GM13977 (cell line): ENCODE measurements around the gene TAB3.

Experiments used
- DNase-seq: peaks from one replicate; pipeline ENCODE4 v3.0.0; 2012; ENCODE audit warnings: low spot score
- in situ Hi-C: fragments of 300-500 bp; cut with MboI; formaldehyde crosslinking; loops from one replicate; pipeline ENCODE4 v1.12.0; 2022; ENCODE audit warnings: low sequenced_read_pairs, low pct_unique_long_range_greater_than_20kb, mixed read lengths, inconsistent platforms; ENCODE audit not compliant: unreplicated experiment
- TF ChIP-seq, protein P1 (sequence below): IDR thresholded peaks from 2 replicates; pipeline ENCODE4 v1.5.1; 2012; ENCODE audit warnings: mild to moderate bottlenecking, control low read depth; ENCODE audit not compliant: insufficient read depth; ENCODE audit errors: extremely low read depth, missing control alignments

TAB3 gene

DNA sequence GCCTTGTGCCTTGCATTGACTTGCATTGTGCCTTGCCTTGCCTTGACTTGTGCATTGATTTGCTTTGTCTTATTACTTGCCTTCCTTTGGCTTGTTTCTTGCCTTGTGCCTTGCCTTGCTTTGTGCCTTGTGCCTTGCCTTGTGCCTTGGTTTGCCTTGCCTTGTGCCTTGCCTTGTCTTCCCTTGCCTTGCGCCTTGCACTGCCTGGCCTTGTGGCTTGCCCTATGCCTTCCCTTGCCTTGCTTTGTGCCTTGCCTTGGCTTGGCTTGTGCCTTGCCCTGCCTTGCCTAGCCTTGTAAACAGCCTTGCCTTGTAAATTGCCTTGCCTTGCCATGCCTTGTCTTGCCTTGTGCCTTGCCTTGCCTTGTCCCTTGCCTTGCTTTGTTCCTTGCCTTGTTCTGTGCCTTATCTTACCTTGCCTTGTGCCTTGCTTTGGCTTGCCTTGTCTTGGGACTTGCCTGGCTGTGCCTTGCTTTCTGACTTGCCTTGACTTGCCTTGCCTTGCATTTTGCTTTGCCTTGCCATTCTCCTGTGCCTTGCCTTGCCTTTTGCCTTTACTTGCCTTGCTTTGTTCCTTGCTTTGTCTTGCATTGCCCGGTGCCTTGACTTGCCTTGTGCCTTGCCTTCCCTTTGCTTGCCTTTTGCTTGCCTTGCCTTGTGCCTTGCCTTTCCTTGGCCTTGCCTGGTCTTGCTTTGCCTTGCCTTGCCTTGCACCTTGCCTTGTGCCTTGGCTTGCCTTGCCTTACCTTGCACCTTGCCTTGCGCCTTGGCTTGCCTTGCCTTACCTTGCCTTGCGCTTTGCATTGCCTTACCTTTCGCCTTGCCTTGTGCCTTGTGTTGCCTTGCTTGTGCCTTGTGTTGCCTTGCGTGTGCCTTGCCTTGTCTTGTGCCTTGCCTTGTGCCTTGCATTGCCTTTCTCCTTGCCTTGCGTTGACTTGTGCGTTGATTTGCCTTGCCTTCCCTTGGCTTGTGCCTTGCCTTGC is 97.5 kb downstream of the TAB3 start:
- in situ Hi-C loops, result no loop called here
- TF ChIP-seq, protein P1, sequence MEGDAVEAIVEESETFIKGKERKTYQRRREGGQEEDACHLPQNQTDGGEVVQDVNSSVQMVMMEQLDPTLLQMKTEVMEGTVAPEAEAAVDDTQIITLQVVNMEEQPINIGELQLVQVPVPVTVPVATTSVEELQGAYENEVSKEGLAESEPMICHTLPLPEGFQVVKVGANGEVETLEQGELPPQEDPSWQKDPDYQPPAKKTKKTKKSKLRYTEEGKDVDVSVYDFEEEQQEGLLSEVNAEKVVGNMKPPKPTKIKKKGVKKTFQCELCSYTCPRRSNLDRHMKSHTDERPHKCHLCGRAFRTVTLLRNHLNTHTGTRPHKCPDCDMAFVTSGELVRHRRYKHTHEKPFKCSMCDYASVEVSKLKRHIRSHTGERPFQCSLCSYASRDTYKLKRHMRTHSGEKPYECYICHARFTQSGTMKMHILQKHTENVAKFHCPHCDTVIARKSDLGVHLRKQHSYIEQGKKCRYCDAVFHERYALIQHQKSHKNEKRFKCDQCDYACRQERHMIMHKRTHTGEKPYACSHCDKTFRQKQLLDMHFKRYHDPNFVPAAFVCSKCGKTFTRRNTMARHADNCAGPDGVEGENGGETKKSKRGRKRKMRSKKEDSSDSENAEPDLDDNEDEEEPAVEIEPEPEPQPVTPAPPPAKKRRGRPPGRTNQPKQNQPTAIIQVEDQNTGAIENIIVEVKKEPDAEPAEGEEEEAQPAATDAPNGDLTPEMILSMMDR, result no peak
- DNase-seq, result no peak

DNA sequence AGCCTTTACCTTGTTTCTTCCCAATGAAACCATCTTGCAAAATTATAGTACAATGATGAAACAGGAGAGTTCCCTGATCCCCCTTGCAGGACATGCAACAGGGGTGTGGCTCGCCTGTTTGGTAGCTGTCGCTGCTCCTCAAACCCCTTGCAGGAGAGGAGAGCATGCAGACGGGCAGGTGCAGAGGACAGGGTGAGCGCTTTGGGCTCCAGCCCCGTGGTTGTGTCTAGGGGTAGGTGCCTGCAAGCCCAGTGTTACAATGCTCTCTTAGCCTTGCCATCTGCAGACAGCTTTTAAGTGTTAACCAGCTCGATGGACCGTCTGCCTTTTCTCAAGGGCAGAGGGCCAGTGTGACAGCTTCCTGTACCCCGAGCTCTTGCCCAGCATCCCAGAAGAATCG is 102.0 kb downstream of the TAB3 start:
- TF ChIP-seq, protein P1, result no peak
- DNase-seq, result no peak
- in situ Hi-C loops, result no loop called here

DNA sequence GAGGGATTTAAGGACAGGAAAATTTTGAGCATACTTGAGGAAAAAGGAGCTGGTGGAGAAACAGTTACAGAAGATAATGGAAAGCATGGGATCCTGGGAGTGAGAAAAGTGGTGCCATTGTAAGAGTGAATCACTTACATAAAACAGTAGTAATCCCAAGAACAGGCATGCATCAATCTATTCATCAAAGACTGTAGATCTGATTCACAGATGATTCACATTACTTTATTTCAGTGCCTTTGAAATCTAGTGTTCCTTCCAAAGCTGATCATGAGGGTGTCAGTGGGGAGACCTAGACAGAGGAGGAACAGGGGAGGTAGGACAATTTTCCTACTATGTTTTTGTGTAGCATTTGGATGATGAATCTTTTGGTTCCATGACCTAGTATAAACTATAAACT is 102.7 kb downstream of the TAB3 start:
- TF ChIP-seq, protein P1, result no peak
- in situ Hi-C loops, result no loop called here
- no peak for DNase-seq

DNA sequence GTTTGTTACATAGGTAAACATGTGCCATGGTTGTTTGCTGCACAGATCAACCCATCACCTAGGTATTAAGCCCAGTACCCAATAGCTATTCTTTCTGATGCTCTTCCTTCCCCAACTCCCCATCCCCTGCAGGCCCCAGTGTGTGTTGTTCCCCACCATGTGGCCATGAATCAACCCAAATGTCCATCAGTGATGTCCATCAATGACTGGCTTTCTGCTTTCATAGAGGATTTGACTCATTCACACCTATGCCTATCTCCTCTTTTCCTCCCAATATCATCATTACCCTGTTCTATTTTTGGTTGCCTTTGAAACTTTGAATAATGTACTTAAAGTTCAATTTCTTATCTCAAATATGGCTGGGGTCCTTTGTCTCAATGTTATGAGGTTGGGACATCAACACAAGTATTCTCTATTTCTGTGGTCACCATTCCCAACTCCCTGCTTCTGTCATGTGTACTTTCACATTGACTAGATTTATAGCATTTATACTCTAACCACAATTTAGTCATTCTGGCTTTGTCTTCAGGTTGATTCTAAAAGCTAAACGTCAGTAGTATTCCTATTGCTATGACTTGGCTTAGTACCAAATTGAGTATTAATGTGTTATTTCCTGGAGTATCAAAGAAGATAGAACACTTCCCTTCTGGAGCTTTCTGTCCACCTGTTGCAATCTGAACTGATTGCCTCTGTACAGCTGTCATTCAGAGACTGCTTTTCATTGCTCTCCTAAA is 107.2 kb downstream of the TAB3 start:
- TF ChIP-seq, protein P1, result no peak
- no peak for DNase-seq
- in situ Hi-C loops, result no loop called here

DNA sequence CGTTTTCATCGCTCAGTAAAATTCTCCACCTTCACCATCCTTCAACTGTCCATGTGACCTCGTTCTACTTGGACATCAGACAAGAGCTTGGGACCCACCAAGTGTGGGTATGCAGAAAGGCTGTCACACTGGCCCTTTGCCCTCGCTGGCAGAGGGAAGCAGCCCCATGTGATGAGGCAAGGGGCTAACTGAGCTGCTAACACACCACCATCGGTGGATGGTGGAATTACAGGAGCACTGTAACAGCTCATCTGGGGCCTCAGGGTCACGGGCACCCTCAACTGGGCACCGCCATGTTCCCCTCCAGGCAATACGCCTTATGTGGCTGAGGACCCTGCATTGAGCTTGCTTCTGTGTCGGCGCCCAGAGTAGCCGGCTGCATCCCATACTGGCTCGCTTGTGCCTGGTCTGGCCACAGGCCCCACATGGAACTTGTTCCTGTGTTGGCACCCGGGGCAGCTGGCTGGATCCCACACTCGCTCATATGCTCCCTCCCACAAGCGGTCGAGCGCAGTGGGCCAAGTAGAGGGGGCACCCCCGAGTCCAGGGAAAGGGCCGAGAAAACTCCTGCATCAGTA is 109.5 kb downstream of the TAB3 start:
- no peak for DNase-seq
- in situ Hi-C loops, result no loop called here
- TF ChIP-seq, protein P1, result no peak

DNA sequence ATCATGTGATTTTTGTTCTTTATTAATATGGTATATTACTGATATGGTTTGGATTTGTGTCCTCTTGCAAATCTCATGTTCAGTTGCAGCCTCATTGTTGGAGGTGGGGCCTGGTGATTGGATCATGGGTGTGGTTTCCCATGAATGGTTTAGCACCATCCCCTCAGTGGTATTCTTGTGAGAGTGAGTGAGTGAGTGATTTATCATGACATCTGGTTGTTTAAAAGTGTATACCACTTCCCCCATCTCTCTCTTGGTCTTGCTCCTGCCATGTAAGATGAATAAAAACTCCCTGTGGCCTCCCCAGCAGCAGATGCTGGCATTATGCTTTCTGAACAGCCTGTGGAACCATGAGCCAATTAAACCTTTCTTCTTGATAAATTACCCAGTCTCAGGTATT is 111.5 kb downstream of the TAB3 start:
- DNase-seq, result no peak
- in situ Hi-C loops, result no loop called here
- TF ChIP-seq, protein P1, result no peak
